Stimulated activated CD4-positive, alpha-beta T cell treated with anti-CD3 and anti-CD28 coated beads, Interleukin-1b, Interleukin-23, amount 100 ng/mL, for 48 hours (primary cell): ENCODE results near the gene NOS3.
"Not testable (repeated sequence)": the region's sequence is repeated elsewhere in the genome, so short reads cannot be mapped to it uniquely, and the experiment has no call there.

Source experiments
- DNase-seq: peaks from one replicate; pipeline ENCODE4 v3.0.0-alpha.2; 2020

Gene NOS3

GRCh38 chr7:151005566-151005965, 14.7 kb downstream of the NOS3 start:
- no peak for DNase-seq

- DNase-seq: no peak
Observed at GRCh38 chr7:151006590-151007300, 15.9 kb downstream of the NOS3 start.

GRCh38 chr7:151007469-151007898, 16.7 kb downstream of the NOS3 start:
- no peak for DNase-seq

GRCh38 chr7:151008143-151008510, 17.3 kb downstream of the NOS3 start:
- DNase-seq: no peak

DNA sequence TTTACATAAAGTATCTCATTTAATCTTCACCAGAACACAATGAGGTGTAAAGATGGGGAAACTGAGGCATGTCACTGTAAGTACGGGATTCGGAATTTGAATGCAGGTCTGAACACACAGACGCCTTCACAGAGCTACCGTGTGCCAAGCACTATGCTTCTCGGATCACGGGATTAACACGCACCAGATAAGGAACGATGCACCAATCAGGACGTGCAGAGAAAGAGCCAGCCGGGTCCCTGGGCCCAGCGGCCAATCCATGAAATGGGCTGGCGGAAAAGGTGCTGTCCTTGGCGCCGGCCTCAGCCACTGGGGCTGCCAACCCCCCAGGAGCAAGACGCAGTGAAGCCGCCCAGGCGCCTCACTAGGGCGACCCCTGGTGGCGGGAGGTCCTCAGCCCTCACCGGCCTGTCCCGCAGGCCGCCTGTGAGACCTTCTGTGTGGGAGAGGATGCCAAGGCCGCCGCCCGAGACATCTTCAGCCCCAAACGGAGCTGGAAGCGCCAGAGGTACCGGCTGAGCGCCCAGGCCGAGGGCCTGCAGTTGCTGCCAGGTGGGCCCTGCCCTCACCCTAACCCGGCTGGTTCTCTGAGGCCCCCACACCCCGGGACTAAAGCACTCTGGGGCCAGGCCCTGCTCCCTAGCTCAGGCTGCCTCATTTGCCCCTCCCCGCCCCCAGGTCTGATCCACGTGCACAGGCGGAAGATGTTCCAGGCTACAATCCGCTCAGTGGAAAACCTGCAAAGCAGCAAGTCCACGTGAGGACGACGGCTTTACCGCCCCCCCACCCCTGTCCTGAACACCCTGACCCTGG, 17.9 kb downstream of the NOS3 start:
- peak; percentile 85 for DNase-seq

GRCh38 chr7:151009327-151010036, 18.7 kb downstream of the NOS3 start:
- no peak for DNase-seq

DNA sequence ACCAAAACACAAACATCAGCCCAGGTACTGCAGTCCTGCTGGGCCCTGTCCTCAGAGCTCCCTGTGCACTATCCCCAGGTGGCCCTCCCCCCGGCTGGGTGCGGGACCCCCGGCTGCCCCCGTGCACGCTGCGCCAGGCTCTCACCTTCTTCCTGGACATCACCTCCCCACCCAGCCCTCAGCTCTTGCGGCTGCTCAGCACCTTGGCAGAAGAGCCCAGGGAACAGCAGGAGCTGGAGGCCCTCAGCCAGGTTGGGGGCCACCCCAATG, 19.2 kb downstream of the NOS3 start:
- no peak for DNase-seq

- DNase-seq: peak; percentile 39
Observed at GRCh38 chr7:151010307-151011096, 19.7 kb downstream of the NOS3 start.

- DNase-seq: no peak
Observed at GRCh38 chr7:151011097-151011409, 20.2 kb downstream of the NOS3 start.

DNA sequence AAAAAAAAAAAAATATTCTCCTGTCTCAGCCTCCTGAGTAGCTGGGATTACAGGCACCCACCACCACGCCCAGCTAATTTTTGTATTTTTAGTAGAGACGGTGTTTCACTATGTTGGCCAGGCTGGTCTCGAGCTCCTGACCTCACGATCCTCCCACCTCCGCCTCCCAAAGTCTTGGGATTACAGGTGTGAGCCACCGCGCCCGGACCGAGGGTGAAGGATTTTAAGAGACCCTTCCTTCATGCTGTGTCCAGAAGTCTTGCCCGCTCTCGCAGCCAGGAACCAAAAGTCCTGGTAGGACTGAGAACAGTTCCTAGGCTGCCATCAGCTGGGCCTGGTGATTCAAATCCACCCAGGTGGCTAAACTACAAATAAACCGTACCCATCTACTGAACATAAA, 20.8 kb downstream of the NOS3 start:
- DNase-seq: not testable (repeated sequence)

- no peak for DNase-seq
Observed at GRCh38 chr7:151012031-151012692, 21.3 kb downstream of the NOS3 start.

DNA sequence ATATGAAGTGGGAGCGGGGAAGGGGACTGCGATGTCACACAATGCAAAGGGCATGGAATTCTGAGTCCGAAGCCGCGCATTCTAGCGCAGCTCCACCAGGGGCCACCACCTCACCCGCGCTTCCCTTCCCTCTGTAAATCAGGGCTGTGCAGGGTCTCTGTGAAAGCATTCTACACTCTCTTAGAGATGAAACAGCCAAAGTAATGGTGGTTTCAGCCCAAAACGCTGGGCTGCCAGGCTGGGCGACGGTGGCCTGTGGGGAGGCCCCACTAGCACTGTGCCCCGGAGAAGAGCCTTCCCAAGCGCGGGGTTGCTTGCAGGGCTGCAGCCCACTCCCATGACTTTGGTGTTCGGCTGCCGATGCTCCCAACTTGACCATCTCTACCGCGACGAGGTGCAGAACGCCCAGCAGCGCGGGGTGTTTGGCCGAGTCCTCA, 22.1 kb downstream of the NOS3 start:
- no peak for DNase-seq

DNA sequence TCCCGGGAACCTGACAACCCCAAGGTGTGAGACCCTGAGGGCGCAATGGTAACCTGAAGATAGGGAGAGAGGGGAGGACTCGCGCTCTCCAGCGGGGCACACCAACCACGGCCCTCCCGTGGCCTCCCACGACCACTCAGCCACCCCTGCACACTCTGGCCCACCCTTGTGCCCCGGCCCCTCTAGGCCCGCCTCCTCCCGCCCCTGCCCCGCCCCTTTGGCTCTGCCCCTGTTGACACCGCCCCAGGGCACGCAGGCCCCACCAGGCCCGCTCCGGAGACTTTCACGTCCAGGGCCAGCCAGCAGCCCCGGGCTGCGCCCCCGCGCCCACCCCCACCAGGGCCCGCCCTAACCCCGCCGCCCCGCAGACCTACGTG, 22.5 kb downstream of the NOS3 start:
- DNase-seq: no peak

GRCh38 chr7:151013733-151014497, 23.1 kb downstream of the NOS3 start:
- peak; percentile 93 for DNase-seq

DNA sequence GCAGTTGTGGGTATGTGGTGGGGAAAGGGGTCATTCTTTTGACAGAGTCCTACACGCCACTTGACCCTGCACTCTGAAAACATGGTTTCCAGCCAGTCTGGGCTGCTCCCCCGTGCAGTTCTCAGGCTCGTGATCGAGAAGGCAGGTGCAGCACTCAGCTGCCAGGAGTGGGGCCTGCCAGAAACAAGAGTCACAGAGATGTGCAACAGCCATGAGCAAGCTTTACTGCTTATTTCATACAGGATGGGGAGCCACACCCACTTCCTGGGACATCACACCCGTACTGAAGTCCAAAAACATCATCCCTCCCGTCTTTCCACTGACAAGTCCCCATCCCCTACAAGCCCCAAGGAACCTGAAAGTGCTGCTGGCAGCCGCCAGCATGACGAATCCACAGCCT, 24.1 kb downstream of the NOS3 start:
- DNase-seq: peak; percentile 49

DNA sequence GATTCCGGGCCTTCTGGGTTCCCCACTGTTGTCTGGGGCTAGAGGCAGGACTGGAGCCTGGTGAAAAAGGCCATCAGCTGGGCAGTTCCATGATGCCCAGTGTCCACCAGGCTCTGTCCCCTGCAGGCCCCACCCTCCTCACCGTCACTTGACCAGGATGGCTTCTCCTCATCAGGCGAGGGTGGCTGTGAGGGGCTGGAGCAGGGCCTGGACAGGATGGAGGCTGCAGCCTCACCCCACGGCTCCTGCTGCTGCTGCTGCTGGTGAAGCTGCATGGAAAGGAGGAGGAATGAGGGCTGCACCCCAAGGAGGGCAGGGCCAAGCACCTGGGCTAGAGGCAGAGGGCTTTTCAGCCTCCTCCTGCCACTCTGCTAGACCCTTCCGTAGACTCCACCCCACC, 25.1 kb downstream of the NOS3 start:
- DNase-seq: no peak

DNA sequence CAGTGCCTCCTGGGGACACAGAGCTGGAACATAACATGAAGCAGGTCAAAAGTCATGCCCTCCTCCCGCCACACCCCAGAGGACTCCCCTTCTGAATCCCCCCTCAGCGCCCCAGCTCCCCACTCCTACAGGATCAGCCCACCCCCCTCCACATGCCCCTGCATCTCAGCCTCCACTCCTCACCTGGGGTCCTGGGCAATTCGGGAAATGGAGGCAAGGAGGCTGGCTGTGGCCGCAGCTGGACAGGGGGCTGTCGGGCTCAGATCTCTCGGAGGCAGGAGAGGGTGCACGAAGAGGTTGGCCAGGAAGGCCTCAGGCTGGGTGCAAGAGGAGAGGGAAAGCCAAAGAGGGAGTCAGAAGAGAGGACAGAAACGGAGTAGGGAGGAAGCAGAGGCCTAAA, 25.7 kb downstream of the NOS3 start:
- no peak for DNase-seq

DNA sequence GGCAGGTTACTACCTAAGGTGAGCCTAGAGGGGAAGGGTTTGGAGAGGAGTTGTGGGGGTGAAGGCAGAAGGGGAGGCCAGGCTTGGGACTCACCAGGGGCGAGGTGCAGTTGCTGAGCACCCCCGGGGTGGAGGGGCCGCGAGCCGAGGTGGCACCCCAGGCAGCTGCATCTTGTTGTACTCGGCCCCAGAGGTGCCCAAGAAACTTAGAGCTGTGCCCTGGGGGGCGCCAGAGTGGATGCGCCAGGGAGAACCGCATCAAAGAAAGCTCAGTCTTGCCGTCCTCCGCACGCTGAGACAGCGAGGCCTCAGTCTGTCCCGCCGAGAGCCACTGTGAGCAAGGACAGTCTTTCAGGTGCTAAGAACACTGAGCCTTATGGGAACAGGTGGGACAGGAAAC, 26.1 kb downstream of the NOS3 start:
- no peak for DNase-seq

- DNase-seq: no peak
Observed at GRCh38 chr7:151017370-151017952, 26.6 kb downstream of the NOS3 start.

DNA sequence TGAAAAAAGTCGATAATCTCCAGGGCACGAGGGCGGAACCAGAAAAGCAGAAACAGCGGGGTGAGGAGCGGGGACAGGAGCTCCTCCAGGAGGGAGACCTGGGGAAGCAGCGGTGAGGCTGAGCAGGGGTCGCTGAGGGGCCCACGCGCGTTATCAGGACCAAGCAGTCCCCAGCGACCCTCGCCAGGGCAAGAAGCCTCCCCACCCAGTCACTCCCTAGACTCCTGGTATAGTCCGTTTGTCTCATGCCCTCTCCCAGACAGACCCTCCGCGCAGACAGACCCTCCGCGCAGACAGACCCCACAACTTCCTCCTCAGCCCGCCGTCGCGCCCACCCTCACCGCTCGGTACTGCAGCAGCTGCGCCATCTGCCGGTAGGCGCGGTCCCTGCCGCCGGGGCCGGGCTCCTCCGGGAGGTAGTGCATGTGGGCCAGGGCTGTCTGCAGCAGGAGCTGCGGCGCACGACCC, 27.2 kb downstream of the NOS3 start:
- DNase-seq: peak; percentile 82

- peak; percentile 45 for DNase-seq
Observed at GRCh38 chr7:151018421-151019129, 27.8 kb downstream of the NOS3 start.
